Renal cortical epithelial cell (primary cell): Measurements from ENCODE around the gene TBC1D8. TPM values are rescaled to one million over a fixed set of nuclear protein-coding genes. Genes with fewer than 3 reads are reported as not detected.
"Not testable (repeated sequence)": the region's sequence is repeated elsewhere in the genome, so short reads cannot be mapped to it uniquely, and the experiment has no call there.

Source experiments
- DNase-seq: peaks from one replicate; pipeline ENCODE4 v3.0.0-alpha.2; 2011; ENCODE audit warnings: low read depth
- total RNA-seq: library from RNA; depleted of rRNA; stranded (reverse); fragments of >200 nt; gene quantifications from 2 replicates; pipeline ENCODE4 v1.2.3, GENCODE V29; 2014

The TBC1D8 gene
- total RNA-seq, 1 donor from 2014 or later, result 22.8 TPM

DNA sequence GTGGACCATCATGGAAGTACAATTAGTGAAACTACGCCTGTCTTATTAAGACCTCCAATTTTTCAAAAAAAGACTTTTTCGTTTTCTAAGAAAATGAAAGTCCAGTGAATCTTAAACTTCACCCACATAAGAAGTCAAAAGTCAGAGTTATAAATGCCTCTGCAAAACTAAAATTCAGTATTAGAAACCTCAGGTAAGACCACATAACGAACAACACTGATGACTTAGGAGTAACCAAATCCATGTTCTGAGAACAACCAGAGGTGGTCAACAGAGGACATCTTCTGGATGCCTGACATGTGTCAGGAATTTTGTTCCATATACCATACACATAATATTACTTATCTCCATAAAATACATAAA is 86.7 kb downstream of the TBC1D8 start:
- DNase-seq, result no peak

DNA sequence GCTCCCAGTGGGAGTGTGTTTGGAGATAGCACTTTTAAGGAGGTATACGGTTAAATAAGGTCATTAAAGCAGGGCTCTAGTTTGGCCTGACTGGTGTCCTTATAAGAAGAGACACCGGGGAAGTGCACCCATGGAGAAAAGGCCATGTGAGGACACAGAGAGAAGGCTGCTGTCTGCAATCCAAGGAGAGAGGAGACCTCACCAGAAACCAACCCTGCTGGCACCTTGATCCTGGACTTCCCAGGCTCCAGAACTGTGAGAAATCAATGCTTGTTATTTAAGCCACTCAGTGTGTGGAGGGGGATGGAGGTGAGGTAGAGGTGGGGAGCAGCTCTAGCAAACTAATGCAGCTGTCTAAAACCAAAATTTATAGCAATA is 87.1 kb downstream of the TBC1D8 start:
- DNase-seq, result peak; percentile 32

DNA sequence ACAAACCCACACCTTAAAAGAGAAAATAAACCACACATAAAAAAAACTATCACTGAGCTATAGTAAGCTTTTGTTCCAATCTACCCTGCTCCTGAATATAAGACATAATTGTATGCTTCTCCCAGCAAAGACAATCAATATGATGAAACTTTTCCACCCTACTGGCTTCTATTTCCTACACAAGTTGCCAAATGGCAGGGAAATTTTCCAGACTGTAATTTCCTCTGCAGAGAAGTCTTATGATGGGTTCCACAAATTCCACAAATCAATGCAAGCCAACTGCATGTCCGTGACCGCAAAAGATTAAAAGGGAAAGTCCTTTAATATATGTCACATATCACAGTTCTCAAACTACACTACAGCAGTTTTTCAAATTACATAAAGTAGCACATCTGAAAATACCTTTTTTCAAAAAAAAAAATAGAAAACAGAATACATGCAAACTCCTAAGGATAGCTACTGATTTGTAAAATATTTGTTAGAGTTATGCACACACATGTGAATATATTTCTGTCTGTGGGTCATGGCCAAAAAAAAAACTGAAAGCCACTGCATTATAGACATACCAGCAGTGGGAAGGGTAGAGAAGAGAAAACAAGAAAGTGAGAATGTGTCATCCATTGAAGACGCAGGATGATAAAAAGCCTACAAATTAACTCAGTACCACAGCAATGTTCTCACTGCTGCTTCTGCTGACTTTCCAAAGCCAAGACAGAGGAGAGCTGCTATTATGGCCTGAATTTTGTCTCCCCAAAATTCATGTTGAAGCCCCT is 87.6 kb downstream of the TBC1D8 start:
- DNase-seq, result peak; percentile 79

DNA sequence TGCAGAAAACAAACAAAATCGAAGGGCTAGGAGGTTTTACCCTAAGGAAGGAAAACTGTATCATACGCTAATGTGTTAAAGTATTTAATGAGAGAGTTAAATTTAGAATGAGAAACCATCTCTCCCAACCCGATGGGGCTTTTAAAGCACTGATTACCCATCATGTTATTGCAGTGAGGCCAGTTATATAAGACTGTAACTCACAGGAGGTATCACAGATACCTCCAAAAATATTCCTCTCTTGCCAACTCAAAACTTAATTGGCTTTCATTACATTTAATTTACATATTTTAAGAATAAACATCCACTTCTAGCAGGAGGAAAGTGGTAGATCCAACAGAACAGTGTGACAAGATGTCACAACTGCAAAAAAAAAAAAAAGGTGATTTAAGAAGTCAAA is 92.8 kb downstream of the TBC1D8 start:
- no peak for DNase-seq

DNA sequence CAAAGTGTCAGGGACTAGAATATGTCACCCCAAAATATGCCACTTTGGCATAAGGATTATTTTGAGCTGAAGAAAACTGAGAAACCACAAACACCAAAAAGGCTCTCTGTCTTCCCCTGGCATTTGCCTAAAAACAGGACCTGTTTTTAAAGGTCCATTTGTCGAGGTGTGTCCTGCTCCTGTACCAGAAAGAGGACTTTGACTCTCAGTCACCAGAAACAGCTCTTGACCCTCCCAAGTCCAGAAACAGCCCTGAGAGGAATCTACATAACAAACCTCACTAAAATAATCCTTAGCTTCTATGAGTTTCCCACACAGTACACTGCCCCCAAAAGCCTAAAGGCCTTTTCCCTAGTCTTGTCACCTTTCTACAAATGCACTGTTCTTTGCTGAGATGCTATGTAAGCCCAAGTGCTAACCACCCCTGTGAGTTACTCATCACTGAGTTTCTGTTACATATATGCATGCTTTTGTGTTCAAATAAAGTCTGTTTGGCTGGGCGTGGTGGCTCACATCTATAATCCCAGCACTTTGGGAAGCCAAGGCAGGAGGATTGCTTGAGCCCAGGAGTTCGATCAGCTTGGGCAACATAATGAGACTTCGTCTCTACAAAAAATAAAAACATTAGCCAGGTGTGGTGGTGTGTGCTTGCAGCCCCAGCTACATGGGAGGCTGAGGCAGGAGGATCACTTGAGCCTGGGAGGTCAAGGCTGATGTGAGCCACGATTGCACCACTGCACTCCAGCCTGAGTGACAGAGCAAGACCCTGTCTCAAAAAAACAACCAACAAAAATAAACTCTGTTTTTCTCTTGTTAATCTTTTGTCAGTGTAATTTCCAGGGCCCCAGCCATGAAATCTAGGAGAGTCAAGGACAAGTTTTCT is 93.9 kb downstream of the TBC1D8 start:
- DNase-seq, result no peak

DNA sequence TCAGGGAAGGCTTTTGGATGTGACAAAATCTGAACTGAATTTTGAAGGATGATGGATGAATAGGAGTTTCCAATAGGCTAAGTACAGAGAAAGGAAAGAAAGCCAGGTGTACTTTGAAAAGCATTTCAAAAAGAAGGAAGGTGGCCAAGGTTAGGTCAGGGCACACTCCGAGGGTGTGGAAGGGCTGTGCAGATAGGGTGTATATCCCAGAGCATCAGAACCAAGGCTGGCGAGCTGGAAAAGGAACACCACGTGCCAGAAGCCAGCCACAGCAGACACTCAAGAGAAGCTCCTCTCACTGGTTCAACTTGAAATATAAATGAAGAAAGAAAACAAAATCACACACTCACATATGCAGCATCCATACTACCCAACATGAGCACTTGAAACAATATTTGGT is 98.1 kb downstream of the TBC1D8 start:
- no peak for DNase-seq

DNA sequence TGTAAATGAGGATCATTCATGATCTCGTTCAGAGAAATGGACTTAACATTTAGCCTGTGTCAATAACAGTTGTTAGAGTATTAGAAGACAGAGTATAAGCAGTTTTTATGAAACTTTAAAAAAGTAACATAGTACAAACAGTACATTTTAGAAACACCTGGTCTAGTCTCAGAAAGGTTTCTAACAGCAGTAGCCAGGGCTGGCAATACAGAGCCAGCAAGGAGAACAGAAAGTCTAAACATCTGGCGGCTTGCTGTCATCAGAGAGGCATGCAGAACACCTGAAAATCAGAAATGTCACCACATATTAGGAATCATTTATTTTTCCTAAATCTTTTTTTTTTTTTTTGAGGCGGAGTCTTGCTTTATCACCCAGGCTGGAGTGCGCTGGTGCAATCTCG is 99.0 kb downstream of the TBC1D8 start:
- no peak for DNase-seq

DNA sequence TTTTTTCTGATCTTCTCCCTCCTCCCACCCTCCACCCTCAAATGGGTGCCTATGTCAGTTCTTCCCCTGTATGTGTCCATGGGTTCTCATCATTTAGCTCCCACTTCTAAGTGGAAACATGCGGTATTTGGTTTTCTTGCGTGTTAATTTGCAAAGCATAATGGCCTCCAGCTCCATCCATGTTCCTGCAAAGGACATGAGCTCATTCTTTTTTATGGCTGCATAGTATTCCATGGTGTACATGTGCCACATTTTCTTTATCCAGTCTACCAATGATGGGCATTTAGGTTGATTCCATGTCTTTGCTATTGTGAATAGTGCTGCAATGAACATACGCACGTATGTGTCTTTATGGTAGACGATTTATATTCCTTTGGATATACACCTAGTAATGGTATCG is 100.3 kb downstream of the TBC1D8 start:
- DNase-seq, result not testable (repeated sequence)

DNA sequence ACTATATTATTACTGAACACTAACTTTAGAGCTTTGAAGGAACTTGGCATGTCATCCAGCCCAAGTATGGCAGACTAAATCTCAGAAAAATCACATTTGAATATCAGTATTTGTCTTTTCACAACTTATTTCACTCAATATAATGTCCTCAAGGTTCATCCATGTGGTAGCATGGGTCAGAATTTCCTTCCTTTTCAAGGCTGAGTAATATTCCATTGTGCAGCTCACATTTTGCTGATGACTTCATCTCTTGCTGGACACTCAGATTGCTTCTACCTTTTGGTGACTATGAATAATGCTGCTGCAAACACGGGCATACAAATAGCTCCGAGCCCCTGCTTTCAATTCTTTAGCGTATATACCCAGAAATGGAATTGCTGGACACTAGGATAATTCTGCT is 102.4 kb downstream of the TBC1D8 start:
- DNase-seq, result no peak

DNA sequence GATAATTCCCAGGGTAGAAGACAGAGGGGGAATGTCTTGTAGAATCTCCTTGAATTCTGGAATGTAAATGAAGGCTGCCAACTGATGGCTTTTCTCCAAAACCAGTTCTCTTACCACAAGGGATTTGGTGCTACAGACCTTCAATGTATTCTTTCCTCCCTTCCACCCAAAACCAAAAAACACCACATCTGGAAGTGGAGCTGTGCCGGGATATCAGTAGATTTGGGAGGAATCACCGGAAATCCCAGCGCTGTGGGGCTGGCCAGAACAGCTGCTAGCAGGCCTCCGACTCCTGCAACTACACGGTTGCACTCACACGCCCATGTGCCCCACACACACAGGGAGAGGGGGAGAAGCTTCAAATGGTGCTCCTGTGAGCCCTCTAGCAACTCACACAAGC is 103.4 kb downstream of the TBC1D8 start:
- DNase-seq, result no peak

DNA sequence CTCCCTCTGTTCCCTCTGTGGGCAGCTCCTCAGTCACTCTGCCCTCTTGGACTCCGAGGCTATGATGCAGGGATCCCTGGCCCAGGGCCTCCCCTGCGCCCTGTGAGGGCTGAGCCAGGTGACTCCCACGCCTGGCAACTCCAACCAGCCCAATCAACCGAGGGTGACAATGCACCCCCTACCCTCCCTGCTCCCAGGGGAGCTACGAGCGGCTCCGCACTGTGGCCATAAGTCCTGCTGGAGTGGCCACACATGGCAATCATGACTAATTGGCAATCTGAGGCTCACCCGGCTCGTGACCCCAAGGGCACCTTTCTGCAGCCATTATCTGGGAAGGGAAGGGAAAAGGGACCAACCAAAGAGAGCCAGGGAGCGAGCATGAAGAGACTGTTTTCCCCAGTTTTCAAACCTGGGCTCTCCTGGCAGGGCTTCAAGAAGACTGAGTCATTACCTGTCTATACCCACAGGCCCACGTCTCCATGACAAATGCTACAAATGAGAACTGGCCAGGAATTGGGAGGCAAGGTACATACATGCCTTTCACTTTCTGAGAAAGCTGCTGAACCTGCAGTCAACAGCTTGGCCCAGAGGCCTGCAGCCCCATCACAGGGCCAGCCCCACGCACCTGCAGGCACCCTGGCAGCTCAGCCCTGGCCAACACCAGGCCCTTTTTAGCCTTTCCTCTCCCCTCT is 104.0 kb downstream of the TBC1D8 start:
- DNase-seq, result peak; percentile 95

DNA sequence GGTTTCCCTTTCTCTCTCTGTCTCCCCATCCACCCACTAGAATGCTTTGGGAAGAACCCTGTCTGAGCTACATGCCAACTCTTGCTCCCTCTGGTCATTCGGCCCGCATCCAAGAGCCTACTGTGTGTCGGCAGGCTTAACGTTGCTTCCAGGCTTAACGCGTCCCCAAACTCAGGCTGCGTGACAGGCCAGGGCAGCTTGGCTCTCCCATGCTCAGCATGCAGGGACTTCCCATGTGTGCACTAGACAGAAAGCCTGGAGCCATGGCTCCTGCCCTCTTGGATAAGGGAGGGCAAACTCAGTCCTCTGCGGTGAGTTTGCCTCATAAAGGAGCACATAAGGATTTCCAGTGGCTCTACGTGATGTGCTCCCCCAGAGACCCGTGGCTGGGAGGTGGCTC is 105.9 kb downstream of the TBC1D8 start:
- DNase-seq, result no peak

DNA sequence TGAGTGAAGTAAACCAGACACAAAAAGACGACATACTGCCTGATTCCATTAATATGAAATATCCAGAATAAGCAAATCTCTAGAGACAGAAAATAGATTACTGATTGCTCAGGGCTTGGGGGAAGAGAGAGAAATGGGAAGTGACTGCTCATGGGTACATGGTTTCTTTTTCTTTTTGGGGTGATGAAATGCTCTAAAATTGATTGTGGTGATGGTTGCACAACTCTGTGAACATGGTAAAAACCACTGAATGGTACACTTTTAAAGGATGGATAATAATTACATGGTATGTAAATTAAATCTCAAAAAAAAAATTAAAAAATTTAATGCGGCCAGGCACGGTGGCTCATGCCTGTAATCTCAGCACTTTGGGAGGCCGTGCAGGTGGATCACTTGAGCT is 109.8 kb downstream of the TBC1D8 start:
- DNase-seq, result no peak

DNA sequence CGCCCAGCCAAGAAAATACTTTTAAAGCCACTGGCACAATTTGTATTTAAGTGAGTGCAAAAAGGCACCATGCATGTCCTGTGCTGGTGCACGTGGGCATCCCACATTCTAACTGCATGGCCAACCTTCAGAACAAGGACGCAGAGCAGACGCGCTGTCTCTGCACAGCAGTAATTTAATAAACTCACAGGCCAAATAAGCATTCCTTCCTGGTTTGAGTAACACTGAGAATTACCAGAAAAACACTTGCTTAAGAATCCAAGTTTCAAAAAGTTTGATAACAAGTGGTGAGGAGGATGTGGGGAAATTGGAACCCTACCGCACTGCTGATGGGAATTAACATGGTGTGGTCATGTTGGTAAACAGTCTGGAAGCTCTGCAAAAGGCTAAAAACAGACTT is 110.4 kb downstream of the TBC1D8 start:
- DNase-seq, result no peak

DNA sequence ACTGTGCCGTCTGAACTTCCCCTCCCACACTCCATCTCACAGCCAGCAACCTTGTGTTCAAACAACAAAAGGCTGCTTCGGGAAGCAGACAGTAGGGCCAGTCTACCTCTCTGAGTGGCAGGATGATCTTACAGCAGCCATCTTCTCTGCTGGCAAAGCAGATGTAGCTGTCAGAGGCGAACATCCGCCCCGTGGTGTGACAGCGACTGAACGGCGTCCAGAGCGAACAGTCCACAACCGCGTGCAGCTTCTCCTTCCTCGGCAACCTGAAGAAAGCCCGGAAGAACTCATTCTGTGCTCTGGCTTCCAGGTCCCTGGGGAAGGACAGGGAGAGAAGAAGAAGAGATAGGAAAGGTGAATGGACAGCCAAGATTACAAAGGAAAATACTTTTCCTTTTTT is 111.1 kb downstream of the TBC1D8 start:
- no peak for DNase-seq

DNA sequence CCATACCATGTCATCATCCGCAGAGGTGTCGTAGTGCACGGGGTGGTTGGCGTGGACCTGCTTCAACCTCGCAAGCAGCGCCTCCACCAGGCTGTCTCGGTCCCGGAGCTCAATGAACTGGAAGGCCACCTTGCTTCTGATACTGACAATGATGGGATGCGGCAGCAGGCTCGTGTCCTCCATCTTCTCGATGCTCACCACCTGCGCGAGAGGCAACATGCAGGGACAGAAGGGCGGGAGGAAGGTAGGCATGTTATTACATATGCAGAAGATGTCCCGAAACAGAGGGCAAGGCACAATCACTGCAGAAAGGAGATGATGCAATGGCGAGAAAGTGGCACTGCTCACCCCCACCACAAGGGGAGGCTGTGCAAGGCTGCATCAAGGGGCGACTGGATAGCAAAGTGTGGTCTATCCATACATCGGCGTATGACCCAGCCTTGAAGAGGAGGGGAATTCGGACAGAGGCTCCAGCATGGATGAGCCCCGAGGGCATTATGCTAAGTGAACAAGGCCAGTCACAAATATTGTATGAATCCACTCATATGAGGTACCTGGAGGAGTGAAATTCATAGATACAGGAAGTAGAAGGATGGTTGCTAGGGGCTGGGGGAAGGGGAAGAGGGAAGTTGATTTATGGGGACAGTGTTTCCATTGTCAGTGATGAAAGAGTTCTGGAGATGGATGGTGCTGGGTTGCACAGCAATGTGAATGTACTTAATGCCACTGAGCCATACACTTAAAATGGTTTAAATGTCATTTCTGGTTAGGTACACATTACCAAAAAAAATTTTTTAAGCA is 112.5 kb downstream of the TBC1D8 start:
- peak; percentile 9 for DNase-seq

DNA sequence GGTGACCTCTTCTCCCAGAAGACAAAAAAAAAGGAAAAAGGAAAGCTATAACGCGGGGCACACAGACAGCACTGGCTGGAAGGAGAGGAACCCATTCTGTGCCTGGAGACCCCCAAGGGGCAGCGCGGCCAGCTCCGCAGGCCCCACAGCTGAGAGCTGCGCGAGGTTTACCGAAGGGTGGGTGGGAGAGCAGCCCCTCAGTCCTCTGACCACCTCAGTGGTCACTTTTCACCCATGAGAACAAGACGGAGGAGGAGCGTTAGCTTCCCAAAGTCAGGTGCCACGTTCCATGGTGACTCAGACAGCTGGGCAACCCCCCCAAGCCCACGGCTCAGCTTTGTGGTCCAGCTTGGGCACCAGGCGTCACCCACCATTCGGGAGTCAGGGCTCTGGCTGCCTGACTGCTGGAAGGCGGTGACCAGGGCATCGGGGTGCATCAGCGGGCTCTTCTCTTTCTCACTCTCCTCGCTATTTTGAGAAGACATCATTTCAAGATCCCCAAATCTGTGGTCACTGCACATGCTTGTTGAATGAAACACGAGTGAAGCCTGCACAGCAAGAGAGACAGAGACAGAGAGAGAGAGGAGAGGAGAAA is 113.9 kb downstream of the TBC1D8 start:
- no peak for DNase-seq

DNA sequence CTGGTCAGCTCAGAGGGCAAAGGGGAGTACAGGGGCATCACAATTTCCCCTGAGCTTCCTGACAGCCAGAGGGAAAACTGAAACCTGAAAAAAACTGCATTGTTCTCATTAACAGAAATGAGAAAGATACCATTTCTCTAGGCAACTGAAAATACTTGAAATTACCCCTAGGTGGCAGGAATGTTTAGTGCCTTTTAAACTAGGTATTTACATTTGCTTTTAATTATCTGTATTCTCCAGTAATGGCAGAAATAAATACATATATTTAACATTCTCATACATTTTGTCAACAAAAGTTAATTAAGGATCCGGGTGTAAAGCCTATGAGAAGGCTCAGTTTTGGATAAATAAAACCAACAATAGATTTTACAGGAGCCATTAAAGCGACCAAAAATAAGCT is 114.6 kb downstream of the TBC1D8 start:
- DNase-seq, result peak; percentile 40

DNA sequence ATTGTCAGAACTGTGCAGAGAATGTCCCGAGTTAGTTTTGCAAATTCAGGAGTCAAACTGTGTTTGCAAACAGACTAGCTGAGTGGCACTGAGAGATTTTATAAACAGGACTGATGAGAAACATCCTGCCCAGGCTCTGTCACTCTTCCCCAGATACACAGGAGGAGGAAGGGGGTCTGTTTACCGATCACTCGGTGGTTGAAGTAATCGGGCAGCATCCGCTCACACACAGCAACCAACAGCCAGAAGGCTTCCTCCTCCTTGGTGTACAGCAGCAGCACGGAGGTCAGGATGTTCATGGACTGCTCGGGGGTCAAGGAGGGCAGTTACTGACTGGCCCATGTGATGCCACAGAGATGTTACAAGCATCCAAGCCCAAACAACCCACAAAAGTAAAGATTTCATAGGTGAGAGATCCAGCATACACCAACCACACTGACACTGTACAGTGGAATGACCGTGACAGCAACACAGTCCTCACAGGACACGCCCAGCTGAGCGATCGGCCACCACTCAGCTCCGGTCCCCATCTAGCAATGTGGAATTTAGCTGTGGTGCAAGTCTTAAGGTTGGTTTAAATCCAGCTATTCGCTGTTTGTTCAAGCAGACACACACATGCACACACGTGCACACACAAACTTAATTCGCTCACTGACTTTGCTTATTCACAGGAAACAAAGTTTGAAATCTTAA is 119.0 kb downstream of the TBC1D8 start:
- no peak for DNase-seq

DNA sequence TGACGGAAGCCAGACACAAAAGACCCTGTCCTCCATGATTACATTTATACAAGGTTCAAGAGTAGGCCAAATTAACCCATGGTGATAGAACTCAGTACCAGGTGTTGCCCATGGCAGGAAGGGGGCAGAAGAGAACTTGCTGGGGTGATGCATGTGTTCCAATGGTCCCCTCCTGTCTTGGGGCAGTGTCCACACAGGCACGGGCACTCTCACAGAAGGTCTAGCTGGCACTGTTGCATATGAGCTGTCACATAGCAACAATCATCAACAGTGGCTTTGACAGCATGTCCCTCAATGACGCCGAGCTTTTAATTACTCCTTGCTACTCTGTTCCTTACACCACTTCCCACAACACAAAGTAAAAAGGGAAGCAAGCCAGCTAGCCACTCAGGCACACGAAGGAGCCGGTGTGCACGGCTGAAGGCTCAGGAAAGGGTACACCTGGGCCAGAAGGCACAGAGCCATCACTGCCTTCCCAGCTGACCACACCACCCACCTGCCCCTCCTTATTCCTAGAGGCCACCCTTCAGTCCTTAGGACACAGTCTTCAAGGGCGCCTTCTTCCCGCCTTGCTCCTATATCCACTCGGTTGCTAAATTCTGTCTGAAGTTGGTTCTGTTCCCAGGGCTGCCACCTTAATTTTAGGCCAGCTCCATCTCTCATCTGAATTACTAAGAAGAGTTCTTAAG is 120.2 kb downstream of the TBC1D8 start:
- no peak for DNase-seq
